Measurements from ENCODE around the gene SERPINE1. TPM values are rescaled to one million over a fixed set of nuclear protein-coding genes. Genes with fewer than 3 reads are reported as not detected.
"Not testable (repeated sequence)": the region's sequence is repeated elsewhere in the genome, so short reads cannot be mapped to it uniquely, and the experiment has no call there.

SERPINE1 gene
- 2,092 TPM for polyA plus RNA-seq (2013, experiment 1 of 2; ENCODE audit: insufficient read length)
- polyA plus RNA-seq (2013, experiment 2 of 2; ENCODE audit: insufficient read length): 1,741 TPM

- DNase-seq: peak; percentile 100
These were observed at the start of gene SERPINE1 for GRCh38 chr7:101126651-101127459. Gene SERPINE1, plus strand, starts transcription at chr7:101127104. Its CDS starts 1,290 bp downstream, at chr7:101128394.

- DNase-seq: peak; percentile 66
These were observed 49.4 kb upstream of the SERPINE1 start for GRCh38 chr7:101077303-101078086.

- no peak for DNase-seq
These were observed 45.5 kb upstream of the SERPINE1 start for GRCh38 chr7:101081432-101081831.

GRCh38 chr7:101084865-101085161 is 42.1 kb upstream of the SERPINE1 start:
- DNase-seq: no peak

- peak; percentile 78 for DNase-seq
These were observed 41.5 kb upstream of the SERPINE1 start, which contains the start of gene TRIM56 for GRCh38 chr7:101085162-101085964. Gene TRIM56, plus strand, starts transcription at chr7:101085481. Its CDS starts 1,832 bp downstream, at chr7:101087313.

GRCh38 chr7:101087334-101088068 is 39.4 kb upstream of the SERPINE1 start:
- DNase-seq: no peak

- no peak for DNase-seq
These were observed 38.9 kb upstream of the SERPINE1 start for GRCh38 chr7:101088069-101088425.

- DNase-seq: no peak
These were observed 37.9 kb upstream of the SERPINE1 start for GRCh38 chr7:101088858-101089529.

GRCh38 chr7:101089876-101090275 is 37.0 kb upstream of the SERPINE1 start:
- no peak for DNase-seq

GRCh38 chr7:101092266-101092905 is 34.5 kb upstream of the SERPINE1 start:
- not testable (repeated sequence) for DNase-seq

GRCh38 chr7:101093906-101094305 is 33.0 kb upstream of the SERPINE1 start:
- peak; percentile 98 for DNase-seq

- no peak for DNase-seq
These were observed 32.5 kb upstream of the SERPINE1 start for GRCh38 chr7:101094376-101094775.

GRCh38 chr7:101094791-101095375 is 32.0 kb upstream of the SERPINE1 start:
- peak; percentile 74 for DNase-seq

GRCh38 chr7:101096331-101096956 is 30.5 kb upstream of the SERPINE1 start:
- DNase-seq: no peak

- DNase-seq: no peak
These were observed 30.0 kb upstream of the SERPINE1 start for GRCh38 chr7:101096957-101097347.

- no peak for DNase-seq
These were observed 29.3 kb upstream of the SERPINE1 start for GRCh38 chr7:101097561-101097960.

GRCh38 chr7:101099969-101100781 is 26.7 kb upstream of the SERPINE1 start:
- peak; percentile 99 for DNase-seq

GRCh38 chr7:101100858-101101847 is 25.8 kb upstream of the SERPINE1 start:
- peak; percentile 67 for DNase-seq
